Stimulated activated CD8-positive, alpha-beta memory T cell treated with anti-CD3 and anti-CD28 coated beads, Interleukin-12 subunit alpha, Interleukin-12 subunit beta, amount 100 ng/mL, for 24 hours (primary cell): ENCODE measurements around the gene TMEM98.
"Not testable (repeated sequence)": the region's sequence is repeated elsewhere in the genome, so short reads cannot be mapped to it uniquely, and the experiment has no call there.

Experiments used
- DNase-seq: peaks from one replicate; pipeline ENCODE4 v3.0.0-alpha.2; 2020; ENCODE audit errors: extremely low read depth

TMEM98 gene

DNA sequence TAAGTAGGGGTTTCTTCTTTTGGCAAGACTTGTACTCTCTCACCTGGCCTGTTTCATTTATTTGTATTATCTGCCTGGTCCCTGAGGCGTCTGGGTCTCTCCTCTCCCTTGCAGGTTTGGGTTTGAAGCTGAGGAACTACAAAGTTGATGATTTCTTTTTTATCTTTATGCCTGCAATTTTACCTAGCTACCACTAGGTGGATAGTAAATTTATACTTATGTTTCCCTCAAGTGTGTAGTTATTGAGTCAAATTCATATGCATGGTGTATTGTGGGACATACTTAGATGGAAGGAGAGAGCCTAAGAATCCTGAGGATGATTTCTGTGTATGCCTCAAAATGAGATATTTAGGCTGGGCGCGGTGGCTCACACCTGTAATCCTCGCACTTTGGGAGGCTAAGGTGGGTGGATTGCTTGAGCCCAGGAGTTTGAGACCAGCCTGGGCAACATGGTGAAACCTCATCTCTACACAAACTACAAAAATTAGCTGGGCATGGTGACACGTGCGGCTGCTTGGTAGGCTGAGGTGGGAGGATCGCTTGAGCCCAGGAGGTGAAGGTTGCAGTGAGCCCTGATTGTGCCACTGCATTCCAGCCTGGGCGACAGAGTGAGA is 13.6 kb downstream of the TMEM98 start:
- no peak for DNase-seq

DNA sequence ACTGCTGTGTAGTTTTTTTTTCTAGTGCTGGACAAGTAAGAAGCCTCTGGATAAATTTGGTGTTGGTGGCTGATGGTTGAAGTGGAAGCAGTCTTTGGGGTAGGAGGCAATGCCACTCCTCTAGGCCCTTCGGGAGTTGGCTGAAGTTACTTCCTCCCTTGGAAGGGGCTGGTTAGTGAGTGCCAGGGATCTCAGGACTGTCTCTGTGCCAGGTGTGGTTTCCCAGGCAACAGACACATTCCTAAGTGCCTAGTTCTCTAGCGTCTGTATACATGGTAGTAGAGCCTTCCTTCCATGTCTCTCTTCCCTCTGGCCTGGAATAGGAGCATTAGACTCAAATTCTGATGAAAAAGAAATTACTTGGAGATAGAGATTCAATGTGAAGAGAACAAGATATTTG is 15.3 kb downstream of the TMEM98 start:
- no peak for DNase-seq

DNA sequence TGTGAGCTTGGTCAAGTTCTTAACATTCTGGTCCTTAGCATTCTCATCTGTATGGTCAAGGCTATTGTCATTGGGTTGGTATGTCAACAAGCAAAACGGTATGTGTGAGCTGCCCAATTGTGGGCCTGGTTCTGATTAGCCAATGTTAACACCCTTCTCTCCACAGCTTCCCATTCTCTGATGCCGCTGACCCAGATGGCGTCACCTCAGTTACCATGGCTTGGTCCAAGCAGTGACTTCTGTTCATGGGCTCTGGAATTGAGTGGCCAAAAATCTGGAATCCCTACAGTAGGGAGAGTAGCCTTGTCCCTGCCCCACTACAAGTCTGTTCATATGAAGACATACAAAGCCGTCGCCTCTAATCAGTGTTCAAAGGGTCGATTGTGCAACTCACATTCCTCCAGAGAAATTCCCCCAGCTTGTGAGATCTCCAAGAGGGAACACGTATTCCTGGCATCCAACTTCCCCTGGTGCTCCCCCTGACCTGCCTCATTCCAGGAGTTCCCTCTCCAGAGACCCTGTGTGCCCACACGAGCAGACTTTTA is 15.8 kb downstream of the TMEM98 start:
- DNase-seq, result no peak

DNA sequence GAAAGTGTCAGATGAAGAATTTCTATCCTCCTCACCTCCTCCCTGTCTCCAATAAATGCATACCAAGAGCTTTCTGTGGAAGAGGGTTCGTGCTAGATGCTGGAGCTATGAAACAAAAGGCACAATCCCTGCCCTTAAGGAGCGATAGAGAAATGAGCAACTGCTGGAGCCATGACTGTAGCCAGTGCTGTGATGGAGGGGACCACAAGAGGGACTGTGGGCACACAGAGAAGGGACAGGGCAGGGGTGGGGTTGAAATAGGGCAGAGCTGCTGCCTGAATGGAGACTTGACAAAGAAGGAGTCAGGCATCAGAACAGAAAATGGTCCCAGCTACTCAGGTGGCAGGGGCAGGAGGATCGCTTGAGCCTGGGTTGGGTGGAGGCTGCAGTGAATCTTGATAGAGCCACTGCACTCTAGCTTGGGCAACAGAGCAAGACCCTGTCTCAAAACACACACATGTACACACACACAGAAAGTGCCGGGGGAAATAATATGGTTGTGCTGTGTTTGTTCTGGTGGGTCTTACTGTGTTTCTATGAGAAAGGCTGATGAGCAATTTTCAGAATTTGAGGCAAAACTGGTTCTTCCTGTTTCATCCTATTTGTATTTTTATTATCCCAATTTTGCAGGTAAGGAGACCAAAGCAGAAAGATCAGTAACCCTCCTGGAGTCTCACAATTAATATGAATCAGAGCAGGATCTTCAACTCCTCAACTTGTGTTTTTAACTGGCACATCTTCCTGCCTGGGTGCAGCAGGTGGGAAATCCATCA is 16.5 kb downstream of the TMEM98 start:
- no peak for DNase-seq

- DNase-seq, result no peak
These were observed 18.6 kb downstream of the TMEM98 start for GRCh38 chr17:32946375-32947135.

DNA sequence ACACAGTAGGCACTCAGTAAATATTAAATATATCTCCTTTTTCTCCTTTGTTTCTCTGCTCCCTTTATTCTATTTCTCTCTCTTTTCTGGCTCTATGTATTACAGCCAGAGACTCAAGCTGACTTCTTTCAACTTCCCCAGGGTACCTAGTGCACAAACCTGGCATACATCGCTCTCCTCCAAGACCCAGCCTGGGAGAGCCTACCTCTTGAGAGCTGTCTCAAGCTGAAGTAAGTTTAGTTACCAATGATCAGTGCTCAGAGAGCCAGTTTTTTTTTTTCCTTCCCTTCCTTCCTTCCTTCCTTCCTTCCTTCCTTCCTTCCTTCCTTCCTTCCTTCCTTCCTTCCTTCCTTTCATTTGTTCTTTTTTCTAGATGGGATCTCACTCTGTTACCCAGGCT is 19.8 kb downstream of the TMEM98 start:
- no peak for DNase-seq

DNA sequence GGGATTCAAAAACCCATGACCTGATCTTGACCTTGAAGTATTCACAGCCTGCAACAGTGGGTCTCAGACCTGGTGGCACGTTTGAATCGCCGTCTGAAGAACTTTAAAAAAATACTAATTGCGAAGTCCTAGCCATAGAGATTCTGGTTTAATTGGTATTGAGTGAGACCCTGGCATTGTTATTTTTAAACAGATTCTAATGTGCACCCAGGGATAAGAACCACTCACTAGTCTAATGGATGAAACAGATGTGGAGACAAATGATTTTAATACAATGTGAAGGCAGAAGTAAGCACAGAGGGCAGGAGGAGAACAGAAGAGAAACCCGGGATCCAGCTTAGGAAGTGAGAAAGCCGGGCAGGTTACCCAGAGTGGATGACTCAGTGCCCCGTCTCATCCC is 21.2 kb downstream of the TMEM98 start:
- DNase-seq, result no peak

DNA sequence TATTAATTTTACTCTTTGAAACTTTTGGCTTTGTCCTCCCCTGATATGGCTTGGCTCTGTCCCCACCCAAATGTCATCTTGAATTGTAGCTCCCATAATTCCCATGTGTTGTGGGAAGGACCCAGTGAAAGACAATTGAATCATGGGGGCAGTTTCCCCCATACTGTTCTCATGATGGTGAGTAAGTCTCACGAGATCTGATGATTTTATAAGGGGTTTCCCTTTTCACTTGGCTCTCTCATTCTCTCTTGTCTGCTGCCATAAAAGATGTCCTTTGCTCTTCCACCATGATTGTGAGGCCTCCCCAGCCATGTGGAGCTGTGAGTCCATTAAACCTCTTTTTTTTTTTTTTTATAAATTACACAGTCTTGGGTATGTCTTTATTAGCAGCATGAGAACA is 24.5 kb downstream of the TMEM98 start:
- not testable (repeated sequence) for DNase-seq

DNA sequence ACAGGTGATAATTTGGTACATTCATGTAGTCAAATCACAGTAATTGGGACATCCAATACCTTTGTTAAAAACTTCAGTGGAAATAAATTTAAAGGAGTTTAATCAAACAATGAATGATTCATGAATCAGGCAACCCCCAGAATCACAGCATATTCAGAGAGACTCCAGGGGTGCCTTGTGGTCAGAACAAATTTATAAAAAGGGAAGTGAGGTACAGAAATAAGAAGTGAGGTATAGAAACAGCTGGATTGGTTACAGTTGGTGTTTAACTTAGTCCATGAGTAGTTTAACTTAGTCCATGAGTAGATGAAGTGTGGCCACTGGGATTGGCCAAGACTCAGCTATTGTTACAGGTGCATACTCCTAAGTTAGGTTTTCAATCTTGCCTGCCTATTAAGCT is 25.1 kb downstream of the TMEM98 start:
- DNase-seq, result no peak

DNA sequence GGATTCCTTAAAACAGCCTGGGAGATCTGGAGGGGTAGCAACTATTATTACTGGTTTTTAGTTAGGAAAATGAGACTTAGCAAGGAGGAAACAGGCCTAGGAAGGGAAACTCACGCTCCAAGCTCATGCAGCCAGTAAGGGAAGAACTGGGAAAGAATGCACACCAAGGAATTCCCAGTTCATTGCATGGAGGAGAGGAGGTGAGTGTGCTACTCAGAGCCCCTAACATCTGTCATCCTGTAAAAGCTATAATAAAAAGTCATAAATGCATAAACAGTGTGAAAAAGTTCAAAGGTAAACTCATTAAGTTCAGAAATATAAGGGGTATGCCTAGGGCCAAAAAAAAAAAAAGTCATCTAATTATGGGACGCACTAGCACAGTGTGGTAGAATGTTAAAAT is 25.9 kb downstream of the TMEM98 start:
- no peak for DNase-seq

GRCh38 chr17:32954477-32954876 is 26.5 kb downstream of the TMEM98 start:
- no peak for DNase-seq

- DNase-seq, result no peak
These were observed 27.2 kb downstream of the TMEM98 start for GRCh38 chr17:32955155-32955554.

- no peak for DNase-seq
These were observed 28.5 kb downstream of the TMEM98 start for GRCh38 chr17:32956240-32956970.

- DNase-seq, result no peak
These were observed 30.5 kb downstream of the TMEM98 start for GRCh38 chr17:32958418-32958817.

GRCh38 chr17:32960815-32961214 is 32.9 kb downstream of the TMEM98 start:
- no peak for DNase-seq

GRCh38 chr17:32962320-32962711 is 34.4 kb downstream of the TMEM98 start:
- DNase-seq, result no peak

- DNase-seq, result no peak
These were observed 36.6 kb downstream of the TMEM98 start for GRCh38 chr17:32964541-32964940.

DNA sequence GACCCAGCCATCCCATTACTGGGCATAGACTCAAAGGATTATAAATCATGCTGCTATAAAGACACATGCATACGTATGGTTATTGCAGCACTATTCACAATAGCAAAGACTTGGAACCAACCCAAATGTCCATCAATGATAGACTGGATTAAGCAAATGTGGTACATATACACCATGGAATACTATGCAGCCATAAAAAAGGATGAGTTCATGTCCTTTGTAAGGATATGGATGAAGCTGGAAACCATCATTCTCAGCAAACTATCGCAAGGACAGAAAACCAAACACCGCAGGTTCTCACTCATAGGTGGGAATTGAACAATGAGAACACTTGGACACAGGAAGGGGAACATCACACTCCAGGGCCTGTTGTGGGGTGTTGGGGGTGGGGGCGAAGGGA is 41.3 kb downstream of the TMEM98 start:
- not testable (repeated sequence) for DNase-seq

- DNase-seq, result no peak
These were observed 42.3 kb downstream of the TMEM98 start for GRCh38 chr17:32970281-32970680.

DNA sequence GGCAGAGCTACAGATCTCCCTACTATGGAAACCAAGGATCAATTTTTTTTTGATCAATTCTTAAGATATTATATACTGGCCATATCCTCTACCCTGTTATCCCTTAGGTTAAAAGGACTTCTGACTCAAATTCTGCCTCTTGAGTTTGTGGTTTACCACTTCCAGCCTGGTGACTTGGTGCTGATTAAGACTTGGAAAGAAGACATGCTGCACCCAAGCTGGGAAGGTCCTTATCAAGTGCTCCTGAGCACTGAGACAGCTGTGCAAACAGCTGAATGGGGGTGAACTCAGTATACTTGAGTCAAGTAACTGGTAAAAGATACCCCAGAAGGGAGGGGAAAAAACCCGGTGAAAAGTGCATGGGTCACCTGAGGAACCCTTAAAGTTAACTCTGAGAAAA is 43.2 kb downstream of the TMEM98 start:
- no peak for DNase-seq

DNA sequence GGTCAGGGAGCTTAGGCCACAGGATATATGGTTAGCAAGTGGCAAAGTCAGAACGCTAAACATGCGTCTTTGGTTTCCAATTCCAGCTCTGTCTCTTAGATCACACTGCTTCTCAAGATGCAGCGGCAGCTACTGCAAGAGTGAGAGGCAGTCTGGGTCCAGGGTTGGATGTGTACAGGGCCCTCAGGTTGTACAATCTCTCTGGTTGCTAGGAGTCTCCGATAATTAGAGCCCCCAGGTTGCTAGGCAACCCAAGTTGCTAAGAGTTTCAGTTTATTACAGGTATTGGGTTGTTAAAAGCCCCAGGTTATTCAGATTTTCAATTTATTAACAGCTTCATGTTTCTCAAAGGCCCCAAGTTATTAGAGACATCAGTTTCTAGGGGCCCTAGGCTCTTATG is 48.2 kb downstream of the TMEM98 start:
- DNase-seq, result no peak

DNA sequence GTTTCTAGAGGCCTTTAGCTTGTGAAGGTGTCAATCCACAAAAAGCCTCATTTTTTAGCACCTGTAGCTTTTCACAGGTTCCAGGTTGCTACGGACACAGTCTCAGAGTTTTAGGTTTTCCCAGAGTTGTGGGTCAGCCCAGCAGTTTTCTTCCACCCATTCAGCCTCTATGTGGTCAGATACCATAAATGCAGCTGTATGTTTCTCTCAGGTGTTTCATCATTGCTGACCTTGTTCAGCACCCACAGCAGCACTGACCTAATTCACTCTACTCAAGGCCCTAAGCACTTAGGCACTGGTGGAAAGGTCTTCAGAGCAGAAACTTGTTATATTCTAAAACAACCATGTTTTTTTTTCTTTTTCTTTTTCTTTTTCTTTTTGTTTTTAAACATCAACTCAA is 48.7 kb downstream of the TMEM98 start:
- no peak for DNase-seq
